SK-N-SH (cell line): ENCODE results near the gene MAP2K7. TPM values are rescaled to one million over a fixed set of nuclear protein-coding genes. Genes with fewer than 3 reads are reported as not detected.

Experiments
- CTCF ChIA-PET: fragments of 300-600, 350-600 bp; formaldehyde crosslinking; extraction: SDS; loops from one replicate; lab custom pipeline; 2021; lab: Yijun Ruan, JAX
- POLR2A ChIA-PET: fragments of 350-600 bp; sonication (Branson Sonifier 250); formaldehyde crosslinking; extraction: SDS; loops from one replicate; lab custom pipeline; 2020; ENCODE audit warnings: antibody characterized with exemption, inconsistent platforms; lab: Yijun Ruan, JAX
- DNase-seq: peaks from one replicate; pipeline ENCODE4 v3.0.0; 2012
- H2AFZ ChIP-seq: fragments of 200-600 bp; sonication (generic); 2 replicates; pipeline ENCODE4 v1.8.1; 2016; ENCODE audit warnings: antibody characterized with exemption, mild to moderate bottlenecking, low read depth
- H3F3A ChIP-seq: fragments of 200-600 bp; sonication (generic); replicated peaks from 2 replicates; pipeline ENCODE3; 2016; ENCODE audit warnings: antibody characterized with exemption, mild to moderate bottlenecking; ENCODE audit not compliant: insufficient read depth
- H3K27ac ChIP-seq, 2 experiments: fragments of 200-500 bp in 1 of 2; fragments of 200-600 bp in 1 of 2; sonication (Bioruptor generic) in 1 of 2; sonication (generic), shearing (Covaris generic) in 1 of 2; 2 replicates each; pipeline versions ENCODE4 v1.5.1 to v1.6.1; 2014 to 2016; ENCODE audit warnings: low read depth in 2 of 2, inconsistent platforms in 1 of 2, low read length in 1 of 2, mild to moderate bottlenecking in 1 of 2, mixed read lengths in 1 of 2
- H3K27me3 ChIP-seq: fragments of 200-600 bp; sonication (generic), shearing (Covaris generic); 2 replicates; pipeline ENCODE4 v1.6.1; 2016; ENCODE audit warnings: mixed run types; ENCODE audit not compliant: insufficient read depth
- H3K36me3 ChIP-seq, 2 experiments: fragments of 200-500 bp in 1 of 2; fragments of 200-600 bp in 1 of 2; sonication (Bioruptor generic) in 1 of 2; sonication (generic) in 1 of 2; replicated peaks in 1 of 2; 2 replicates each; pipeline versions ENCODE3 to v1.5.1; 2014 to 2016; ENCODE audit warnings: low read length in 1 of 2, mild to moderate bottlenecking in 1 of 2; ENCODE audit not compliant: insufficient read depth in 2 of 2, control insufficient read depth in 1 of 2
- H3K4me1 ChIP-seq, 2 experiments: fragments of 200-500 bp in 1 of 2; fragments of 200-600 bp in 1 of 2; sonication (Bioruptor generic) in 1 of 2; sonication (generic), shearing (Covaris generic) in 1 of 2; 2 replicates each; pipeline versions ENCODE4 v1.5.1 to v1.6.1; 2014 to 2016; ENCODE audit warnings: low read depth in 1 of 2, low read length in 1 of 2, mixed run types in 1 of 2; ENCODE audit not compliant: insufficient read depth in 2 of 2, control insufficient read depth in 1 of 2
- H3K4me2 ChIP-seq: fragments of 200-600 bp; sonication (generic), shearing (Covaris generic); 2 replicates; pipeline ENCODE4 v1.6.1; 2017; ENCODE audit warnings: mixed run types
- H3K4me3 ChIP-seq, 2 experiments: fragments of 200-500 bp in 1 of 2; fragments of 200-600 bp in 1 of 2; sonication (Bioruptor generic) in 1 of 2; sonication (generic), shearing (Covaris generic) in 1 of 2; 2 replicates each; pipeline versions ENCODE4 v1.5.1 to v1.8.1; 2014 to 2016; ENCODE audit warnings: low read depth in 2 of 2, inconsistent platforms in 1 of 2, low read length in 1 of 2, mild to moderate bottlenecking in 1 of 2, mixed read lengths in 1 of 2, moderate library complexity in 1 of 2
- H3K79me2 ChIP-seq: fragments of 200-600 bp; sonication (generic); 2 replicates; pipeline ENCODE4 v1.8.1; 2017; ENCODE audit warnings: mild to moderate bottlenecking; ENCODE audit not compliant: insufficient read depth
- H3K9ac ChIP-seq: fragments of 200-600 bp; sonication (generic); 2 replicates; pipeline ENCODE4 v1.6.1; 2017; ENCODE audit warnings: mixed run types
- H3K9me2 ChIP-seq: fragments of 200-600 bp; sonication (generic); 2 replicates; pipeline ENCODE4 v1.6.1; 2017; ENCODE audit warnings: mixed run types
- H3K9me3 ChIP-seq: fragments of 200-600 bp; sonication (generic); 2 replicates; pipeline ENCODE4 v1.6.1; 2017; ENCODE audit warnings: mixed run types, mild to moderate bottlenecking, moderate library complexity
- H4K20me1 ChIP-seq: fragments of 200-600 bp; sonication (generic); 2 replicates; pipeline ENCODE4 v1.6.1; 2017; ENCODE audit warnings: mild to moderate bottlenecking, mixed run types; ENCODE audit not compliant: insufficient read depth
- CHD2 ChIP-seq: fragments of 150-350 bp; IDR thresholded peaks from 2 replicates; pipeline ENCODE4 v1.6.1; 2018; ENCODE audit warnings: low read length; ENCODE audit not compliant: partially characterized antibody
- FOSL2 ChIP-seq: IDR thresholded peaks from 2 replicates; pipeline ENCODE4 v1.4.0; 2012; ENCODE audit warnings: low read depth, mild to moderate bottlenecking, moderate library complexity, borderline replicate concordance
- FOXM1 ChIP-seq: IDR thresholded peaks from 2 replicates; pipeline ENCODE4 v1.4.0; 2012; ENCODE audit warnings: low read depth, mild to moderate bottlenecking
- GABPA ChIP-seq: IDR thresholded peaks from 2 replicates; pipeline ENCODE4 v1.4.0; 2012; ENCODE audit warnings: low read depth, mild to moderate bottlenecking
- IRF3 ChIP-seq: fragments of 150-350 bp; IDR thresholded peaks from 2 replicates; pipeline ENCODE4 v1.6.1; 2016; ENCODE audit warnings: mild to moderate bottlenecking, low read depth, low read length
- MXI1 ChIP-seq: IDR thresholded peaks from 2 replicates; pipeline ENCODE4 v1.6.1; 2012; ENCODE audit warnings: mild to moderate bottlenecking, low read depth, low read length, improper control_type of control experiment
- PBX3 ChIP-seq: IDR thresholded peaks from 2 replicates; pipeline ENCODE4; 2012
- RFX5 ChIP-seq: IDR thresholded peaks from 2 replicates; pipeline ENCODE4 v1.6.1; 2012; ENCODE audit warnings: mild to moderate bottlenecking, improper control_type of control experiment, low read length
- SMC3 ChIP-seq: IDR thresholded peaks from 2 replicates; pipeline ENCODE4 v1.6.1; 2012; ENCODE audit warnings: low read depth, low read length, improper control_type of control experiment
- TCF12 ChIP-seq: IDR thresholded peaks from 2 replicates; pipeline ENCODE4 v1.4.0; 2012
- TEAD4 ChIP-seq: IDR thresholded peaks from 2 replicates; pipeline ENCODE4 v1.4.0; 2012; ENCODE audit warnings: mild to moderate bottlenecking, borderline replicate concordance; ENCODE audit not compliant: insufficient read depth
- USF2 ChIP-seq: fragments of 150-350 bp; IDR thresholded peaks from 2 replicates; pipeline ENCODE4 v1.6.1; 2017; ENCODE audit warnings: antibody characterized with exemption, low read length, low read depth, borderline replicate concordance
- YY1 ChIP-seq: IDR thresholded peaks from 2 replicates; pipeline ENCODE4 v1.4.0; 2012; ENCODE audit warnings: low read depth, mild to moderate bottlenecking
- WGBS: methylation state at CpG from one replicate; pipeline ENCODE4 v1.1.6; 2017; ENCODE audit warnings: low lambda C conversion rate; 5-methylcytosine and 5-hydroxymethylcytosine counted together
- polyA plus RNA-seq, 3 experiments: library from polyadenylated mRNA; depleted of rRNA; stranded (reverse); fragments of >200 nt; gene quantifications; 2 replicates each; pipeline ENCODE4 v1.2.3, GENCODE V29; 2012
- TF ChIP-seq, protein P1 (sequence below): IDR thresholded peaks from 2 replicates; pipeline ENCODE4 v1.4.0; 2012; ENCODE audit warnings: low read depth, borderline replicate concordance
- TF ChIP-seq, protein P2 (sequence below): IDR thresholded peaks from 2 replicates; pipeline ENCODE4 v1.6.1; 2012; ENCODE audit warnings: mild to moderate bottlenecking, low read depth, low read length, moderate library complexity

Gene MAP2K7
- polyA plus RNA-seq, 1 of the 3 experiments (the other 2 are of a cell fraction): 13.0 TPM

DNA sequence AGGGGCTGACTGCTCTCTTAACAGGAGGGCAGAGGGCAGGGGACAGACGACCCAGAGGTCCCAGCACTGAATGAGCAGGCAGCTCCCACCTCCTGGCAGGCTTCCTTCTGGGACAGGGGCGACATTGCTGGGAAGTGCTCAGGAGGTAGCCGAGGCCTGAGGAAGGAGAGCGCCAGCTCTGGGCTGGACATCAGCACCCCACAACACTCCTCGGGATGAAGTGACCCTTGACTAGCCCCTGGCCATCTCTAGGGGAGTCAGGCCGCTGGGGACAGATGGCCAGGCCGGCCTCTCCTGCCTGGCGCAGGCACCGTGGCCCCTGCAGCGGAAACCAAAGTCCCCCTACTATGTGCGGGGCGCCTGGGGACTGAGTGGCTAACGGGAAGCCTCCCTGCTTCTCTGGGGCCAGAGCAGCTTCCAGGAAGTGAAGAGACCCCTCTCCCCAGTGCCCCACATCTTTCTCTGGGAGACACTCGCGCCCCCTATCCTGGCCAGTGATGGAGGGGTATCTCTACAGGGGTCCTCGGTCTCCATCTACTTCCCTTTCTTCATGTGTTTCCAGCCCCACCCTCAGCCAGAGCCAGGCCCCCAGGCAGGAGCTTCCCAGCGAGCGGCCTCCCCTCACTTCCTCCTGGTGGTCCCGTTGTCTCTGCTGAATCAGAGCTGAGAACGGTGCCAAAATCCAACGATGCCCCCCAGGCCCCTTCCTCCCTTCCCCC is 39.5 kb upstream of the MAP2K7 start:
- TF ChIP-seq SMC3 (no peak), FOXM1 (no peak), FOSL2 (no peak), YY1 (no peak), PBX3 (no peak), TEAD4 (no peak), TCF12 (no peak), RFX5 (no peak), CHD2 (no peak), IRF3 (no peak), MXI1 (no peak), USF2 (no peak), GABPA (no peak)
- TF ChIP-seq, protein P1, sequence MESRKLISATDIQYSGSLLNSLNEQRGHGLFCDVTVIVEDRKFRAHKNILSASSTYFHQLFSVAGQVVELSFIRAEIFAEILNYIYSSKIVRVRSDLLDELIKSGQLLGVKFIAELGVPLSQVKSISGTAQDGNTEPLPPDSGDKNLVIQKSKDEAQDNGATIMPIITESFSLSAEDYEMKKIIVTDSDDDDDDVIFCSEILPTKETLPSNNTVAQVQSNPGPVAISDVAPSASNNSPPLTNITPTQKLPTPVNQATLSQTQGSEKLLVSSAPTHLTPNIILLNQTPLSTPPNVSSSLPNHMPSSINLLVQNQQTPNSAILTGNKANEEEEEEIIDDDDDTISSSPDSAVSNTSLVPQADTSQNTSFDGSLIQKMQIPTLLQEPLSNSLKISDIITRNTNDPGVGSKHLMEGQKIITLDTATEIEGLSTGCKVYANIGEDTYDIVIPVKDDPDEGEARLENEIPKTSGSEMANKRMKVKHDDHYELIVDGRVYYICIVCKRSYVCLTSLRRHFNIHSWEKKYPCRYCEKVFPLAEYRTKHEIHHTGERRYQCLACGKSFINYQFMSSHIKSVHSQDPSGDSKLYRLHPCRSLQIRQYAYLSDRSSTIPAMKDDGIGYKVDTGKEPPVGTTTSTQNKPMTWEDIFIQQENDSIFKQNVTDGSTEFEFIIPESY: no peak
- TF ChIP-seq, protein P2, sequence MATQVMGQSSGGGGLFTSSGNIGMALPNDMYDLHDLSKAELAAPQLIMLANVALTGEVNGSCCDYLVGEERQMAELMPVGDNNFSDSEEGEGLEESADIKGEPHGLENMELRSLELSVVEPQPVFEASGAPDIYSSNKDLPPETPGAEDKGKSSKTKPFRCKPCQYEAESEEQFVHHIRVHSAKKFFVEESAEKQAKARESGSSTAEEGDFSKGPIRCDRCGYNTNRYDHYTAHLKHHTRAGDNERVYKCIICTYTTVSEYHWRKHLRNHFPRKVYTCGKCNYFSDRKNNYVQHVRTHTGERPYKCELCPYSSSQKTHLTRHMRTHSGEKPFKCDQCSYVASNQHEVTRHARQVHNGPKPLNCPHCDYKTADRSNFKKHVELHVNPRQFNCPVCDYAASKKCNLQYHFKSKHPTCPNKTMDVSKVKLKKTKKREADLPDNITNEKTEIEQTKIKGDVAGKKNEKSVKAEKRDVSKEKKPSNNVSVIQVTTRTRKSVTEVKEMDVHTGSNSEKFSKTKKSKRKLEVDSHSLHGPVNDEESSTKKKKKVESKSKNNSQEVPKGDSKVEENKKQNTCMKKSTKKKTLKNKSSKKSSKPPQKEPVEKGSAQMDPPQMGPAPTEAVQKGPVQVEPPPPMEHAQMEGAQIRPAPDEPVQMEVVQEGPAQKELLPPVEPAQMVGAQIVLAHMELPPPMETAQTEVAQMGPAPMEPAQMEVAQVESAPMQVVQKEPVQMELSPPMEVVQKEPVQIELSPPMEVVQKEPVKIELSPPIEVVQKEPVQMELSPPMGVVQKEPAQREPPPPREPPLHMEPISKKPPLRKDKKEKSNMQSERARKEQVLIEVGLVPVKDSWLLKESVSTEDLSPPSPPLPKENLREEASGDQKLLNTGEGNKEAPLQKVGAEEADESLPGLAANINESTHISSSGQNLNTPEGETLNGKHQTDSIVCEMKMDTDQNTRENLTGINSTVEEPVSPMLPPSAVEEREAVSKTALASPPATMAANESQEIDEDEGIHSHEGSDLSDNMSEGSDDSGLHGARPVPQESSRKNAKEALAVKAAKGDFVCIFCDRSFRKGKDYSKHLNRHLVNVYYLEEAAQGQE: no peak
- Histone ChIP-seq H3K4me3 (no peak overlapping the region), H3K4me2 (no peak overlapping the region), H3K4me1 (peaks cover 0 to 13% of the 10 kb centered on the region in 2 experiments; a peak in 1 of 4 replicates), H3K36me3 (no peaks in the 10 kb centered on the region), H3F3A (no peaks in the 10 kb centered on the region), H3K9me2 (no peaks in the 10 kb centered on the region), H2AFZ (no peak overlapping the region), H3K9ac (no peak overlapping the region), H3K27ac (no peak overlapping the region), H3K9me3 (no peaks in the 10 kb centered on the region), H3K27me3 (no peaks in the 10 kb centered on the region), H4K20me1 (no peaks in the 10 kb centered on the region), H3K79me2 (no peaks in the 10 kb centered on the region)
- CTCF ChIA-PET: interaction anchor here (0.8 to 3.1 kb wide), 2 partner anchors 12 kb away, joined by 3 to 41 read pairs; no protein-coding TSS in a partner anchor
- 72% methylated on average over 10 of the region's 21 CpGs for WGBS
- DNase-seq: no peak
- POLR2A ChIA-PET: no interaction called here
